Middle frontal gyrus (tissue), 1 donor: ENCODE measurements around the gene BHLHE41.

ENCODE experiments used
- DNase-seq: peaks from one replicate; pipeline ENCODE4 v3.0.0-alpha.2; 2015; ENCODE audit warnings: low spot score; ENCODE audit errors: extremely low spot score

Gene BHLHE41

DNA sequence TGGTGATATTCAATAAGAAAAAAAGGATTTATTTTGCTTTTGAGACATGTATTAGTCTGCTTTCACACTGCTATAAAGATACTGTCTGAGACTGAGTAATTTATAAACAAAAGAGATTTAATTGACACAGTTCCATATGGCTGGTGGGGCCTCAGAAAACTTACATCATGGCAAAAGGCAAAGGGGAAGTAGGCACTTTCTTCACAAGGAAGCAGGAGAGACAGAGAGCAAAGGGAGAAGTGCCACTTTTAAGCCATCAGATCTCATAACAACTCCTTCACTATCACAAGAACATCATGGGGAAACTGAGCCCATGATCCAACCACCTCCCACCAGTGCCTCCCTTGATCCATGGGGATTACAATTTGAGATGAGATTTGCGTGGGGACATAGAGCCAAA, 43.9 kb downstream of the BHLHE41 start:
- DNase-seq: no peak

DNA sequence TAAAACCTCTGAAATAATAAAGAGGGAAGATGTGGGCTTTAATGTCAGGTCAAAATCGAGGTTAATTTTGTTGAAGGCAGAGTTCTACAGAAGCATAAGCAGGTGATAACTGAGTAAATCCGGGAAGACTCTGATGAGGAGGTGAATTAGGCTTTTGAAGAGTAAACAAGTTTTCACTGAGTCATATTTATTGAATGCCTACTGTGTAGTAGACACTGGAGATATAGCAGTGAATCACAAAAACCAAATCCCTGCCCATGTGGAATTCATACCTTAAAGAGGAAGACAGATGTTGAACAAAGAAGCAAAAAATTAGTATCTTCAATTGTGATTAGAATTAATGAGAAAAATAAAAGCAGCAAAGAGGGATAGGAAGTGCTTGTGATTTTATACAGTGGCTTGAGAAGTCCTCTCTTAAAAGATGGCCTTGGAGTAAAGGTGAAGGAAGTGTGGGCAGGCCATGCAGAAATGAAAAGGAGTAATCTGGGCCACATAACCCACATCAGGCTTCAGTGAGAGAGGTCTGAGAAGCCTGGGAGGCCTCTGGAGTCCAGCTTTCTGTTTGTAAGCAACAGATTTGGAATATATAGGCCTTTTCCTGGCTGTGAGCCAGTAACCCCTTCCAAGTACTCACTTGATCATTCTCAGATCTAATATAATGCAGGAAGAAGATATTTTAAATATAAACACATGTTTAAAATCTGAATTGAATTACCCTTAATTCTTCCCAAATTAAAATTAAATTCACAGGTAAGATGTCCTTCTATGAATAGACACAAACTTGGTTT, 46.7 kb downstream of the BHLHE41 start:
- DNase-seq: no peak
